ENCODE measurements around the gene SELPLG.

DNA sequence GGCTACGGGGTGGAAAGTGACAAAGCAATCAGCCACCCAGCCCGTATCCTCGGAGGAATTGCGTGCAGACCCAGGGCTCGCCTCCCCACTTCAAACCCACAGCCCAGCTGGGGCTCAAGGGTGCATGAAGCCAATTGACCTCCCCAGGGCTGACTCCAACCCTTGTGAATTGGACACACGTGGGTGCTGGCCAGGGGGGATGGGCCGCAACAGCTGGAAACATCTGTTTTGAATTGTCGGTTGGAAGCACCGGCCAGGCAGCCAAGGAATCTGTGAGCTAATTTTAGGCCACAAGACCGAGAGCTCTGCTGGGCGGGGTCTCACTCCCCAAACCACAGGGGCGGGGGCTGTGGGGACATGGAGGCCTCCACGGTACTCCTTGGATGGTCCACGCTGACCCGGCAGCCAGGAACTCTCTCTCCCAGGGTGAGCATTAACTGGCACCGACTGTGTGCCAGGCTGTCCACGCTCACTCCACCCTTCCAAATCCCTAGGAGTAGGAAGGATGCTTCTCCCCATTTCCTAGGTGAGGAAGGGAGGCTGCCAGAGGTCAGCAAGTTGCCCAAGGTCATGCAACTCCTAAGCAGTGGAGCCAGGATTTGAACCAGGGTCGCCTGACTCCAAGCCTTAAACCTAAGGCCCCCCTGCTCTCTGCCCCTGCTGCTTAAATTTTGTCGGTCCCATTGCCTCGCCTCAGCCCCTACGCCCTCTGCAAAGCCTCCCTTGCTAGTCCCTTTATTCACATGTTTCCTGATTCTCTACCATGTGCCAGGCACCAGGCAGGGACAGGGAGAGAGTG, 24.0 kb downstream of the SELPLG start:
- TF ChIP-seq POLR2AphosphoS5 (IDR thresholded peaks at IDR 0.05; ENCODE audit: low read depth, low read length) (no peak), FOXP2 (optimal IDR thresholded peaks at IDR 0.05; ENCODE audit: borderline replicate concordance, extremely low read depth, extremely low read length, insufficient read depth) (peak; percentile 67), SIN3A (IDR thresholded peaks at IDR 0.05; ENCODE audit: borderline replicate concordance, insufficient read depth, low read length) (no peak)
